Measurements from ENCODE around the gene SLIT3.

The SLIT3 gene

DNA sequence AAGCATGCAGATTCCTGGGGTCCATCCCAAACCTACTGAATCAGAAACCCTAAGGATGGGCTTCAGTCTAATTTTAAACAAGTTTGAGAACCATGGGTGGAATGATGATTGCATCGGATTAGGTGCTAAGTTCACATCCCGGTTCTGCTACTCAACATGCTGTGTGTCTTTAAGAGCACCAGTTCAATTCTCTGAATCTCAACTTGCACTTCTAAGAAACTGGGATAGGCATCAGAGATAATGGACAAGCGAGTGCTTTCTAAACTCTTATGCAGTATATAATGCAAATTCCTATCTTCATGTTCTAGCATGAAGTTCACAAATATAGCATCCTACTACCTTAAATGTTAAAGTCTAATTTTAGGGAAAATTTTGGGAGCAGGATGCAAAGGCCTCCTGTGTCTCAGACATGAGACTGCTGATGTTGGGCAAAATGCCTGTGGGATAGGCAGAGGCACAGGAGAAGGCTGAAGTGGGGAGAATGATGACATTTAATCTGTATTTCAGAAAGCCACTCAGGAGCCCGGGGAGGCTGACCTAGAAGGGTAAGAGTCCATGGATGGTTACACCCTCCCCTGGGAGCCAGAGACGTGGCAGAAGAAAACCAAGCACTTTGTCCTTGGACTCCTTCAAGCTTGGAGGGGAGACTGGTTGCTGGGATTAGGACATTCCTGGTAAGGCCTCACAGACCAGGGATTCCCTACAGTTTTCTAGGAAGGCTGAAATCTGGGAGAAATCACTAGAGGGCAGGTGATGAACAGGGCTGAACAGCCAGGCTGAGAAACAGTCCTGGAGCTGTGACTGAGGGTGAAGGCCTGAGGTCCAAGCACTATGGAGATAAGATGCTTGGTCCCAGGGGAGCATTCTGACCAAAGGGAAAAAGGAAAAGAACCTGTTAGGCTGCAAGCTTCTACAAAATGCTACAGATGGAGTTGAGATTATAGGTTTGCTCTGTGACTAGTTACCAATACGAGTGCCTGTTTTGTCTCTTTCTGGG is 409.8 kb downstream of the SLIT3 start:
- DNase-seq (ENCODE audit: low read depth in 3 of 3): no peak

DNA sequence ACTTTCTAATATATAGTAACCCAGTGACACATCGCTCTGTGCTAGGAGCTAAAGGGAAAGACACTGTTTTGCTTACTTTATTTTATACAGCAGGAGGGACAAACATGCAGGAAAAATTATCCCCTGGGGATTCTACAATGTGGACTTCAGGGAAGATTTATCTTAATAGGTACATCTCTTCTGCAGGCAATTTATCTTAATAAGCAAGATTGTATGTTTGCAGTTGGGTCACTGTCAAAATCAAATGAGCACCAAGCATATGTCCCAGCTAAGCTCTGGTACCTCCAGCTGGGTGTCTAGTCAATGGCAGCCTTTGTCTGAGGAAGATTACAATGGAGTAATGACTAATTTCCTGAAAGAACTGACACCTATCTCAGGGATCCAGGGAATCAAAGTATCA is 411.9 kb downstream of the SLIT3 start:
- no peak for DNase-seq (ENCODE audit: low read depth in 3 of 3)

DNA sequence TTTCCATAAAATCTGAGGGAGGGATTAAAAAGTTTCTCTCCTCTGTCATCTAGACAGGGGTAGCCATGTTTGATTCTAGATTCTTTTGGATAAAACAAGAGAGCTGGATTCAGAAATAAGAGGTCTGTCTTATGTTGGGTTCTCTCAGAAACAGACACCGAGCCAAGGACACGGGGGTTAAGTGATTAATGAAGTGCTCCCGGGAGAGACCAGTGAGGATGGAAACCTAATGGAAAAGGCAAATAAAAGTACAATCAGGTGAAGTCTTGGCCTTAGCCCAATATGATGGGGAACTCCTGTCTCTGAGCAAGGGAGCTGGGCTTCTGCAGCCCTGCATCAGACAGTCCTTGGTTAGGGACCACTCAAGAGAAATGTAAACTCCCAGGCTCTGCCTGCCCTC is 413.0 kb downstream of the SLIT3 start:
- DNase-seq (ENCODE audit: low read depth in 3 of 3): no peak

DNA sequence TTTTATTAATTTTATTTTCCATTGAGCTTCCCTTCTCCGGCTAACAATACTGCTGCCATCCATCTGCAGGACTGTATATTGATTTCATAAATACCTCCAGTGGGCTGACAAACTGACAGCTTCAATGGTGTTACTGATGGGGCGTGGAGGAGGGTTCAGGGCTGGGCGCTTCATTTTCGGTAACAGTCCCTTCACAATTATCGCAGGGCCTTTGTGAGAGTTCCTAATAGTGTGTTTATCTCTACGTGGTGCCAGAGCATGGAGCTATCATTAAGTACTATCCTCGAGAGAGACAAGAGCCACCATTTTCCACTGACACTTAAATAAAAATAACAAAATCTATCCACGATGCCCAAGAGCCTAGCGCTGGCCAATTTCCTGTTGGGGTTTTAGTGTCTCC is 414.8 kb downstream of the SLIT3 start:
- no peak for DNase-seq (ENCODE audit: low read depth in 3 of 3)

DNA sequence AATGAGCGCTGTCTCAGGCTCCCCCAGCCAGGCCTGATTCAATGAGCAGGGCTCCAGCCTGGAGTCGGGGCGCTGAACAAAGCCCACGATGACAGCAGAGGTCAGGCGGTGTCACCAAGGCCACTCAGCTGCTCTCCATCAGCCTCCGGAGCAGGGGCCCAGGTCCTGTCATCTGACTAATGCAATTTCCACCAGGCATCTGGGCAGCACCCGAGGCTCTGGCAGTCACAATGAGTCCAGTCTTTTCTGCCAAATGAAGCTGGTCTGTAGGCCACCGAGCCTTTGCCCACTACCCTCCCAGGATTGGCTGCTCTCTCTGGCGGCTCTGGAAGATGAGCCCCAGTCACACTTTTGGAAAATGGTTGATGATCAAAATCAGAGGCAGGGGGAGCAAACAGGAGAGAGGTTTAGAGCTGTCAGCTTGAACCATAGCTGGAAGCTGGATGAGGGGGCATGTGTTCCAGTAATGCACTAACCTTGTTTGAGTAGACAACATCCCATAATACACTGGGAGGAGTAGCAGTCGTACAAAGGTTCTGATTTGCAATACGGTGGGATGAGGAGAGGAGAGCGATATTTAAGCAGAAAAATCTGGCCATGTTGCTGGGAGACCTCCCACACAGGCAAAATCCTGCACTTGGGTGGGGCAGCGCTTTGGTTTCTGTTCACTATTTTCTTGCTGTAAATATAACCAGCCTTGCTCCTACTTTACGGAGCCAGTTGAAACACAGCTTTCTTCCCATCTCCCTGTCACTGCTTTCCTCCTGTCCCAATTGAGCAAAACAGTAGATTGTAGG is 415.4 kb downstream of the SLIT3 start:
- no peak for DNase-seq (ENCODE audit: low read depth in 3 of 3)

DNA sequence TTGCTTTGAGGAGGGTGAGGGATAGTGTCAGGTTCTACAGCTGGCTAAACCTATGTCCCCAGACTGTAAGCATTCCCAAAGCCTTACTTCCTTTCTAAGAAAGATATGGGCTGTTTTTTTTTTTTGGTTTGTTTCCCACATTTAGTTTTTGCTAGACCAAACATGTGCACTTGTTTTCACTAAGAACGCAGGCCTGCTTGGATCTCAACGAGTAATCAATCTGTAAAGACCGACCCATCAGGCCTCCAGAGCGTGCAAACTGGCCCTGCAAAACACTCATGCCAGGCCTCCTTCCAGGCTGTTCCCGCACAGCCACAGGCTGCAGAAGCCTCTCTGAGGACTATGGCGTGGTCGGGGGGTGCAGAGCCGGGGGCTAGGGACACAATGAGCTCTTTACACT is 416.9 kb downstream of the SLIT3 start:
- no peak for DNase-seq (ENCODE audit: low read depth in 3 of 3)

DNA sequence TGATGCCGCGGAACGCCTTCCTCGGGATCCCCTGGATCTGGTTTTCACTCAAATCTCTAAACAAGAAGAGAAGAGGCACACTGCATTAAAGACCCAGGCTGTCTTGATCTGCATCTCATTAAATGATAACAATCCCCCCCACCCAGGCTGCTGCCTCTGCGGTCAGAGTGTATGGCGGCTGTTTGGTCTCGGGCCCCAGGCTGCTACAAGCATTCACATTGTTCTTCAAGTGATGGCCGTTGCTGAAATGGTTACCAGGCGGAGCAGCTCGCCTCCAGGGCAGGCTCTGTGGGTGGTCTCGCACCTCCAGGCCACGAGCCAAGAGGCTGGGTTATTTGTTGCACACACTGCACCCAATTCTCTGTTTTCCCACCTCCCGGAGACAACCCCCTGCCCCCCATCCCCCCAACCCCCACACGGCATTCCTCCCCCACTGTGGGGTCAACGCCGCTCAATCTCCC is 417.6 kb downstream of the SLIT3 start:
- no peak for DNase-seq (ENCODE audit: low read depth in 3 of 3)

DNA sequence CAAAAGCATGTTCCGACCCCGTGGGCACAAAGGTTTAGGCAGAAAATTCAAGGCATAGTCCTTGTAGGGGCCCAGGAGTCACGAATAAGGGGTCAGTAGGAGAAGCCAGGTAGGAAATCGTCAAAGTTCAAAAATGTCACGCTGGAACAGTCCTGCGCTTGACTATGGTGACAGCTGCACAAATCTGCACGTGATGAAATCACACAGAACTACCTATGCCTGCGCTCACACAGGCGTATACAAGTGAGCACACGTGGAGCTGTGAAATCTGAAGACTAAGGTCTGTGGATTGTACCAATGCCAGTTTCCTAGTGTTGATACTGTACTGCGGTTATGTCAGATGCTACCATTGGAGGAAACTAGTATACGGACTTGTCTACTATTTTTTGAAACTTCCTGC is 418.7 kb downstream of the SLIT3 start:
- DNase-seq (ENCODE audit: low read depth in 3 of 3): no peak

DNA sequence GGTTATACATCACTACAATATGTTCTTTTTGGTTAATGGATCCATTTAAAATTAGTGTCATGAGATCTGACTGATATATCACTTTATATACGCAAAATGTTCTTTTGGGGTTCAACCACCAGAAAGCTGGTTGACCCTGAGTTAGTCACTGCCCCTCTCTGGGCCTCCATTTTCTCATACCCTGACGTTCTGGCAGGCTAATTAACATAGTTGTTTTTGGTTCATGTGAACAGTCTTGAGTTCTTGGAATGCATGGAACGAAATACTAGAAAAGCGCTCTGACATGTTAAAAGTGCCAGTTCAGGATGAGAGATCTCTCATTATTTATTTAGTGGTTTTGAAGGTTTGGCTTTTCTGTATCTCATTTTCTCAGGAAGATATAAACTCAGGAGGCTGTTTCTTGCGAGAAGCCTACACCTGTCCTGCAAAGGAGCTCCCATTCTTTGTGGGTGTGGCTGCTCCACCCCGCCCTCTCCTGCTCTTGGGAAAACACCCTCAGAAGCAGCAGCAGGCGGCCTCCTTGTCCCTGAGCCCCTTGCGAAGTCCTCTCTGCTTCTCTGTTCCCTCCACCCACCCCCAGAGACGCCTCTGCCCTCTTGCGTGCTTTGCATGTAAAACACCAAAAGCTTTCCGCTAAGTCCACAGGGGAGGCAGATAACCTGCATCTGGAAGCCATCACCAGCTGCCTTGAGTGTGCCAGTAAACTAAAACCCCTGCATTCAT is 419.4 kb downstream of the SLIT3 start:
- no peak for DNase-seq (ENCODE audit: low read depth in 3 of 3)

DNA sequence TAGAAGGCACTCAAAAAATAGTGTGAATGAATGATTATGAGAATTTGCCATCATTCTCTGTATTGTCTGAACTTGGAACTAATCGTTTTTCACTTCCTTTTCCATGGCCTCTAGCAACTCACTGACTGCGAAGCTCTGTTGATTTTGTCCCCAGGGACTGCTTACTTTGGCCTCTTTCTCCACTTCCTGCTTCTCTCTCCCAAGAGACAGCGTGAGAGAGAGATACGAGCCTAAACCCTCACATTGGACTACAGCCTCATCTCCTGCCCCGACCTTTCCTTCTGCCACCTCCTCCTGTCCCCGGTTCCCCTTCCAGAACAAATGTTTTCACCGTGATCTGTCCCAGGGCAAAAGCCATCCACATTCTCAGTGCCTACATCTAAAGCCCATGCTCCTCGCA is 421.0 kb downstream of the SLIT3 start:
- no peak for DNase-seq (ENCODE audit: low read depth in 3 of 3)

DNA sequence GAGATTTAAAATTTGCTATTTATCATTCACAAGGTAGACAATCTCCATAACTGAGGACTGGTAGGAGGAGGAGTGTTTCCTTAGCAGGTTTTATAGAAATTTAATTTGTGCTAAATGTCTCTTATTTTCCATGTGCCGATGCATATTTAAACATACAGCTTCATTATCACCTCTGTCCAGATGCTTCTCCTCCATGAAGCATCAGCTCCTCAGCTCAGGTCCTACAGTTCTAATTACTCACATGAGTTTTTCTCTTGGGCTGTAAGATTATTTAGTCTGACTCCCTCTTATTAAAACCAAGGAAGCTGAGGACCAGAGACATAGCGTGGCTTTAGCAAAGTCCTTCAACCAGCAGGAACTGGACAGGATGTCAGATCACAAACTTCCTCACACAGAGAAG is 421.6 kb downstream of the SLIT3 start:
- DNase-seq (ENCODE audit: low read depth in 3 of 3): no peak

DNA sequence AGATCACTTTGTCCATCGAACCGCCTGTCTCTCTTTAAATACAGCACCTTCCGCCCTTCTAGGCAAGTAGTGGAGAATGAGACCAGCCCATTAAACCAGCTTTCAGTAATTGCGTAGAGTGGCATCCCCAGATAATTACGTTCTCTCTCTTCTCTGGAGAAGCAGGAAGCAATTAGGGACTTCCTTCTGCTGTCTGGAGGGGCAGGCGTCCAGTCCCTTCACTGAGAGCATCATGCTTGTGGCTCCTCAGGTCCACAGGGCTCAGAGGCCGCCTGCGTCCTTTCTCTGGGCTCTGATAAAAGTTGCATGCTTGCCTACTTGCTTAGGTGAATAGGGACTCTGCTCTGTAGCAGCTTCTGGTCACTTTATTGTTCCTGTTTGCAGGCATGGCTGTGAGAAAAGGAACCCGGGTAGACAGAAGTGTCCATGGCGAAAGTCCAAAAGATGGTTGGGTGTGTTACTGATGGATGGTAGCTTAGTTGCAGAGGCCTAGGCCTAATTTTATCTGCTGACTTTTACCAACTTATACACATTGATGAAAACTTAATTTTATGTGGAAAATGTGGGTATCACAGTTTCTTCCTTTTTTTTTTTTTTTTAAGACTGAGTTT is 422.7 kb downstream of the SLIT3 start:
- no peak for DNase-seq (ENCODE audit: low read depth in 3 of 3)

DNA sequence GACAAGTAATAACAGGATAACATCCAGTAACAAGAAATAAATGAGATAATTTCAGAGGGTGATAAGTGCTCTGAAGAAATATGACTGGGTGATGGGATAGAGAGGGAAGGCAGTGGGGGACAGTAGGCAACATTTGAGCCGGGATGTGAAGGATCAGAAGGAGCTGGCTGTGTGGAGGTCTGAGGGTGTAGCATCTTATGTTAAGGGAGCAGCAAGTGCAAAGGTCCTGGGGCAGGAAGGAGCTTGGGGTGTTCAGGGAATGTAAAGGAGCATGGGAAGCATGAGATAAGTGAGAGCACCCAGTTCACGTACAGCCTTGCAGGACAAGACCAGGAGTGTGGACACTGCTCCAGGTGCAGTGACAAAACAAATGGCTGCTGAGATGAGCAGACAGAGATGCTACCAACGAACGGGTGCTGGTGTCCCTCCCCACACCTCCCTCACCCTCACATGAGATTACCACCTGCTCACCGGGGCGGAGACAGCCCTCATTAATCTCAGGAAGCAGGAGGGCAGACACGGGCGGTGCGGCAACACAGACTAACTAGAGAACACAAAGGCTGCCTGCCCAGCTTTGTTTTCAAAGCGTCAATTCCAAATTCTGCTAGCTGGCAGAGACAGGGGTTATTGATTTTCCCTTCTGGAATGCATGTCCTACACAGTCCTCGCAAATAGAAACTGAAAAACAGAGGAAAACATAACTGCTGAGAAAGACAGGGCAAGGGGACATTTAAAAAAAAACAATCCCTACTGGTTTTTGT is 423.6 kb downstream of the SLIT3 start:
- no peak for DNase-seq (ENCODE audit: low read depth in 3 of 3)

DNA sequence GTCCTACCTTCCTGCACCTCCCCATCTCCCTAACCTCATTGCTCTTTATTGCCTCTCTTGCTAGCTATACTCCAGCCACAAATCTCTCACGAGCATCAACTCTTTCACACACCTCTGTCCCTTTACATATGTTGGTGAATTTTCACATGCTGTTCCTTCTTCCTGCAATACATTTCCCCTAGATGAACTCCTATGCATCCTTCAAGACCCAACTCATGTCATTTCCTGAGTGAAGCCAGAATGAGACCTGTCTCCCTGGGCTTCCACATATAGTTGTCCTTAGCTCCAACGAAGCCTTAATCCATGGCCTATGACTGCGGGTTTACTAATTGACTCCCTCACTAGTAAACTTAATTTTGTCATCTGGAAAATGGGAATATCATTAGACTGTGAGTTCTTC is 424.5 kb downstream of the SLIT3 start:
- DNase-seq (ENCODE audit: low read depth in 3 of 3): no peak

DNA sequence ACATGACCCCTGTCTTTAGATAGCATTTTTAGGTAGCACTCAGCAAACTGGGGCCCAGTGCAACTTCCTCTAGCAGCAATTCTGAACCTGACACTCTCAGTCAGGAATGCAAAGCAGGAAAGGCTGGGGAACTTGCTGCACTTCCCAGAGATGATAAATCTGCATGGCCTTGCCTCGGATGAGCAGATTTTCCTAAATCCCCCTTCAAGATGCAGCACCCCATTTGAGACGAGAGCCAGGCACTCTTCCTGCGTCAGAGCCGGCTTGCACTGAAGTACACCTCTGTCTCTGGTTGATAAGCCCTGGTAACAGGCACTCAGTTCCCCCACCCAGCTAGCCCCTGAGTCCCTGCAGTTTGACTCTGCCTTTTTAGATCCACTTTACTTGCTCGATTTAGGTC is 425.1 kb downstream of the SLIT3 start:
- no peak for DNase-seq (ENCODE audit: low read depth in 3 of 3)

DNA sequence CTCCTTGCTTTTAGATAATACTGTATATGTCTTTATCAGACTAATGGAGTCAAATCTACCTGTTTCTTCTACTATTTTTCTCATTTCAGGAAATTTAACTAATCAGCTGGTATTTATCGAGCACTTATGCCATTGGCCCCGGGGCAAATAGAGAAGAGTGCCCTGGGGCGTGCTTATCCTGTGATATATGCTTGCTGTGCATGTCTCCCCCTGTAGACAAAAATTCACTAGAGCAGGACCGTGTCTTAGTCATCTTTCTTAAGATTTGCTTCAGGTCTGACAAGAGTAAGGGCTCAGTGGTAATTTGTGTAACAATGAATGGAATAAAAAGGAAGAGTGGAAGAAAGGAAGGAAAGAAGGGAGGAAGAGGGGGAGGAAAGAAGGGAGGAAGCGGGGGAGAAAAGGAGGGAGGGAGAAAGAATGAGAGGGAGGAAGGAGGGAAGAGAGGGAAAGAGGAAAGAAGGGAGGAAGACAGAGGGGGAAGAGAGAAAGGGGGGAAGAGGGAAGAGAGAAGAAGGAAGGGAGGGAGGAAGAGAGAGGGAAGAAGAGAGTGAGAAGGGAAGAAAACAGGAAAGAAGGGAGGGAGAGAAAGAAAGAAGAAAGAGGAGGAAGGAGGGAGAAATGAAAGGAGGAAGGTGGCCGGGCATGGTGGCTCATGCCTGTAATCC is 426.1 kb downstream of the SLIT3 start:
- DNase-seq (ENCODE audit: low read depth in 3 of 3): no peak

DNA sequence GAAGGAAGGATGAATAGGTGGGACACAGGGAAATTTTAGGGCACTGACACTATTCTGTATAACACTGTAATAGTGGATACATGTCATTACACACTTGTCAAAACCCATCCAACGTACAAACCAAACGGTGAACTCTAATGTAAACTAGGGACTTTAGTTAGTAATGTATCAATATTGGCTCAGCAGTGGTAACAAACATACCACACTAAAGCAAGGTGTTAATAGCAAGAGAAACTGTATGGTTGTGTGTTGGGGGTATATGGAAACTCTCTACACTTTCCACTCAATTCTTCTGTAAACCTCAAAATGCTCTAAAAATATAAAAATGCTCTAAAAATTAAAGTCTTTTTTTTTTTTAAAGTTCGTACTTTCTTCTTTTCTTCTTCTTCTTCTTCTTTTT is 428.7 kb downstream of the SLIT3 start:
- DNase-seq (ENCODE audit: low read depth in 3 of 3): no peak

DNA sequence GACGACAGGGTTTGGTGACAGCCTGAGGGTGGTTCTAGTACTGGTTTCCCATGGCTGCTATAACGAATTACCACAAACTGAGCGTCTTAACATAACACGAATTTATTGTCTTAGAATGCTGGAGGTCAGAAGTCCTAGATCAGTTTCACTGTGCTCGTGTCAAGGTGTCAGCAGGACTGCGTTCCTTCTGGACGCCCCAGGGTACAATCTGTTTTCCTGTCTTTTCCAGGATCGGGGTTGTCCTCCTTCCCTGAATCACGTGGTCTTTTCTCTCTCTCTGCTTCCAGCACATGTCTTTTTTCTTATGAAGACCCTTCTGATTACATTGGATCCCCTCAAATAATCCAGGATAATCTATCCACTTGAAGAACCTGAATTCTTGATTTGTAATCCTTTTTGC is 430.0 kb downstream of the SLIT3 start:
- DNase-seq (ENCODE audit: low read depth in 3 of 3): no peak

DNA sequence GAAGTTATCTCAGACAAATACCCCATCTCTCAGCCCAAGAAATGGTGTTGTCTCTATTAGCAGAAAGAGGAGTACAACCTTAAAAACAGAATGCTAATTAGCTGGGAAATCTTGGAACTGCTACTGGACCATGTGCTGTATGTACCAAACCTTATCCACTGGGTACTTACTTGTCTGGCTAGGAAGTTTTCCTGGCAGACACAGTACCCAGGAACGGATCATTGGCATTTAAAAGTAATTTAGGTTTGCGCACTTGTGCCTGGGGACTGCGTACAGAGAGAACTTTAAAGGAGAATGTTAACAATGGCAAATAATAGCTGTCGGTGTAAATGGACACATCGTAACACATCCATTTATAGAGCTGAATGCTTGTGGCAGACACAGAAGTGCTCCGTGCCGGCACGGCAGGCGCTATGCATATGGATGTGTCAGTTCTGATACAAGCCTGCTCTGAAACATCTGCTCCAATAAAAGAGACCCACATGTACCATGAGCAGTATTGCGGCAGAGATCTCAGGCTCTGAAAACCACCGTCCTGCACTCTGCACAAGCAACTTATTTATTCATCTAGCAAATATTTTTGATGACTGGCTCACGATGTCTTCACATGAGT is 431.2 kb downstream of the SLIT3 start:
- DNase-seq (ENCODE audit: low read depth in 3 of 3): no peak

DNA sequence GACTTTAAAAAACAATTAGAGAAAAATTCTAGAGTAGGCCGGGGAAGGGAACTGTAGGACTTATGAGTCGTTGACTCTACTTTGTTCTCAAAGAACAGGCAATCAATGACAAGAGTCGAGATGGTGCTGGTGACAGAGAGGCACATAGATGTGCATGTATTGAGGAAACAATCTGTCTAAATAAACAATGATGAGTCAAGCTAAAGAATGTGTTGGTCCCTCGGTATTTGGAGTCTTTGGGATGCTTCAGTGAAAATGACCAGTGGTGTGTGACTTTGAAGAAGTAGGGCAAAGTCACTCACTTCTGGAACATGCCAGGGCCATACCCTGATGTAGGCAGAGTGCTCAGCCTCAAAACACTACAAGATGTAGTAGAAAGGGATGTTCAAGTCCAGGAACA is 433.7 kb downstream of the SLIT3 start:
- DNase-seq (ENCODE audit: low read depth in 3 of 3): no peak
